Measurements from ENCODE around the gene GRIK3.

GRIK3 gene

GRCh38 chr1:36784147-36784859 is 250.0 kb downstream of the GRIK3 start:
- H3K36me3 Mint-ChIP-seq (ENCODE audit: low read depth), result no peaks in the 10 kb centered on the region
- H3K4me3 Mint-ChIP-seq, result no peak overlapping the region
- intact Hi-C loops (cut with micrococcal nuclease), result no loop called here

GRCh38 chr1:36783475-36783874 is 250.8 kb downstream of the GRIK3 start:
- no peak overlapping the region for H3K27ac Mint-ChIP-seq
- H3K36me3 Mint-ChIP-seq (ENCODE audit: low read depth), result no peaks in the 10 kb centered on the region
- no peak overlapping the region for H3K4me3 Mint-ChIP-seq
- H3K27me3 Mint-ChIP-seq, result peaks cover 12% of the 10 kb centered on the region
- no peaks in the 10 kb centered on the region for H3K9me3 Mint-ChIP-seq
- intact Hi-C loops (cut with micrococcal nuclease), result no loop called here
- H3K4me1 Mint-ChIP-seq (ENCODE audit: low read depth), result no peaks in the 10 kb centered on the region

More at GRCh38 chr1:36784147-36784859, 250.0 kb downstream of the GRIK3 start:
- H3K4me1 Mint-ChIP-seq (ENCODE audit: low read depth), result no peaks in the 10 kb centered on the region
- H3K27ac Mint-ChIP-seq, result no peak overlapping the region
- no peaks in the 10 kb centered on the region for H3K9me3 Mint-ChIP-seq
- H3K27me3 Mint-ChIP-seq, result peaks cover 16% of the 10 kb centered on the region

- H3K4me1 Mint-ChIP-seq (ENCODE audit: low read depth), result no peaks in the 10 kb centered on the region
- H3K36me3 Mint-ChIP-seq (ENCODE audit: low read depth), result no peaks in the 10 kb centered on the region
- no peak overlapping the region for H3K27ac Mint-ChIP-seq
- no peak overlapping the region for H3K4me3 Mint-ChIP-seq
- intact Hi-C loops (cut with micrococcal nuclease), result no loop called here
- peaks cover 14% of the 10 kb centered on the region for H3K27me3 Mint-ChIP-seq
- no peaks in the 10 kb centered on the region for H3K9me3 Mint-ChIP-seq
These were observed 251.5 kb downstream of the GRIK3 start for GRCh38 chr1:36782785-36783184.

- Mint-ChIP-seq H3K27ac (no peak overlapping the region), H3K9me3 (no peaks in the 10 kb centered on the region), H3K36me3 (ENCODE audit: low read depth) (no peaks in the 10 kb centered on the region), H3K27me3 (peaks cover 17% of the 10 kb centered on the region), H3K4me3 (no peak overlapping the region), H3K4me1 (ENCODE audit: low read depth) (no peaks in the 10 kb centered on the region)
- intact Hi-C loops (cut with micrococcal nuclease), result no loop called here
These were observed 252.2 kb downstream of the GRIK3 start for GRCh38 chr1:36782085-36782484.

- intact Hi-C loops (cut with micrococcal nuclease), result no loop called here
- no peaks in the 10 kb centered on the region for H3K36me3 Mint-ChIP-seq (ENCODE audit: low read depth)
- no peaks in the 10 kb centered on the region for H3K4me1 Mint-ChIP-seq (ENCODE audit: low read depth)
- H3K9me3 Mint-ChIP-seq, result no peaks in the 10 kb centered on the region
- H3K4me3 Mint-ChIP-seq, result no peak overlapping the region
- H3K27me3 Mint-ChIP-seq, result peaks cover 24% of the 10 kb centered on the region
- H3K27ac Mint-ChIP-seq, result no peak overlapping the region
These were observed 253.2 kb downstream of the GRIK3 start for GRCh38 chr1:36781098-36781497.

GRCh38 chr1:36778740-36779139 is 255.6 kb downstream of the GRIK3 start:
- no peaks in the 10 kb centered on the region for H3K9me3 Mint-ChIP-seq
- H3K4me3 Mint-ChIP-seq, result no peak overlapping the region
- H3K4me1 Mint-ChIP-seq (ENCODE audit: low read depth), result no peaks in the 10 kb centered on the region
- H3K36me3 Mint-ChIP-seq (ENCODE audit: low read depth), result no peaks in the 10 kb centered on the region
- no peak overlapping the region for H3K27ac Mint-ChIP-seq
- H3K27me3 Mint-ChIP-seq, result peaks cover 26% of the 10 kb centered on the region
- intact Hi-C loops (cut with micrococcal nuclease), result no loop called here

GRCh38 chr1:36776948-36777831 is 257.1 kb downstream of the GRIK3 start:
- H3K9me3 Mint-ChIP-seq, result no peaks in the 10 kb centered on the region
- no peaks in the 10 kb centered on the region for H3K4me1 Mint-ChIP-seq (ENCODE audit: low read depth)
- H3K27me3 Mint-ChIP-seq, result peaks cover 28% of the 10 kb centered on the region
- H3K36me3 Mint-ChIP-seq (ENCODE audit: low read depth), result no peaks in the 10 kb centered on the region
- no peak overlapping the region for H3K4me3 Mint-ChIP-seq
- intact Hi-C loops (cut with micrococcal nuclease), result no loop called here
- H3K27ac Mint-ChIP-seq, result no peak overlapping the region

- Mint-ChIP-seq H3K27me3 (peaks cover 35% of the 10 kb centered on the region), H3K4me3 (no peak overlapping the region), H3K4me1 (ENCODE audit: low read depth) (no peaks in the 10 kb centered on the region), H3K36me3 (ENCODE audit: low read depth) (no peaks in the 10 kb centered on the region), H3K27ac (no peak overlapping the region), H3K9me3 (no peaks in the 10 kb centered on the region)
- intact Hi-C loops (cut with micrococcal nuclease), result no loop called here
These were observed 258.1 kb downstream of the GRIK3 start for GRCh38 chr1:36776256-36776655.

GRCh38 chr1:36775716-36776115 is 258.6 kb downstream of the GRIK3 start:
- H3K27ac Mint-ChIP-seq, result no peak overlapping the region
- H3K27me3 Mint-ChIP-seq, result peaks cover 40% of the 10 kb centered on the region
- no peaks in the 10 kb centered on the region for H3K4me1 Mint-ChIP-seq (ENCODE audit: low read depth)
- H3K9me3 Mint-ChIP-seq, result no peaks in the 10 kb centered on the region
- no peak overlapping the region for H3K4me3 Mint-ChIP-seq
- H3K36me3 Mint-ChIP-seq (ENCODE audit: low read depth), result no peaks in the 10 kb centered on the region
- intact Hi-C loops (cut with micrococcal nuclease), result no loop called here

- no peaks in the 10 kb centered on the region for H3K4me1 Mint-ChIP-seq (ENCODE audit: low read depth)
- H3K36me3 Mint-ChIP-seq (ENCODE audit: low read depth), result no peaks in the 10 kb centered on the region
- H3K27ac Mint-ChIP-seq, result no peak overlapping the region
- intact Hi-C loops (cut with micrococcal nuclease), result no loop called here
- H3K4me3 Mint-ChIP-seq, result no peak overlapping the region
- peaks cover 47% of the 10 kb centered on the region for H3K27me3 Mint-ChIP-seq
- H3K9me3 Mint-ChIP-seq, result no peaks in the 10 kb centered on the region
These were observed 260.3 kb downstream of the GRIK3 start for GRCh38 chr1:36773827-36774541.

- Mint-ChIP-seq H3K4me1 (ENCODE audit: low read depth) (no peaks in the 10 kb centered on the region), H3K27me3 (peaks cover 48% of the 10 kb centered on the region), H3K9me3 (no peaks in the 10 kb centered on the region), H3K36me3 (ENCODE audit: low read depth) (no peaks in the 10 kb centered on the region), H3K27ac (no peak overlapping the region), H3K4me3 (no peak overlapping the region)
- intact Hi-C loops (cut with micrococcal nuclease), result no loop called here
These were observed 261.4 kb downstream of the GRIK3 start for GRCh38 chr1:36772647-36773495.

GRCh38 chr1:36771660-36772284 is 262.5 kb downstream of the GRIK3 start:
- intact Hi-C loops (cut with micrococcal nuclease), result no loop called here
- Mint-ChIP-seq H3K4me3 (no peak overlapping the region), H3K9me3 (no peaks in the 10 kb centered on the region), H3K36me3 (ENCODE audit: low read depth) (no peaks in the 10 kb centered on the region), H3K27me3 (peaks cover 41% of the 10 kb centered on the region), H3K4me1 (ENCODE audit: low read depth) (no peaks in the 10 kb centered on the region), H3K27ac (no peak overlapping the region)

- Mint-ChIP-seq H3K27ac (no peak overlapping the region), H3K4me1 (ENCODE audit: low read depth) (no peaks in the 10 kb centered on the region), H3K9me3 (no peaks in the 10 kb centered on the region), H3K36me3 (ENCODE audit: low read depth) (no peaks in the 10 kb centered on the region), H3K27me3 (peaks cover 37% of the 10 kb centered on the region), H3K4me3 (no peak overlapping the region)
- intact Hi-C loops (cut with micrococcal nuclease), result no loop called here
These were observed 263.1 kb downstream of the GRIK3 start for GRCh38 chr1:36771240-36771639.
